Measurements from ENCODE around the gene CYB5R4.

- TF ChIP-seq CTCF (IDR thresholded peaks at IDR 0.05) (no peak), POLR2AphosphoS5 (IDR thresholded peaks at IDR 0.05) (no peak), EP300 (IDR thresholded peaks at IDR 0.05) (no peak)
Observed at GRCh38 chr6:83860782-83861495, 1.4 kb downstream of the CYB5R4 start.

Measured in esophagus muscularis mucosa (tissue), 4 donors.